OCI-LY7 (cell line): ENCODE results near the gene ACTR3.
A peak's percentile ranks its signal among the peaks of the same experiment; 100 is the strongest.

Experiments used
- EZH2phosphoT487 ChIP-seq: fragments of 200-600 bp; sonication (generic); IDR thresholded peaks from 2 replicates; pipeline ENCODE4 v1.6.1; 2018; ENCODE audit warnings: low read depth, borderline replicate concordance, mild to moderate bottlenecking, mixed run types, antibody characterized with exemption, low read length, moderate library complexity, mixed read lengths
- TF ChIP-seq, protein P1 (sequence below): fragments of 200-600 bp; sonication (generic); conservative IDR thresholded peaks from 2 replicates; pipeline ENCODE4 v1.5.1; 2014; ENCODE audit warnings: mild to moderate bottlenecking, antibody characterized with exemption, low read length, moderate library complexity, mixed read lengths

- TF ChIP-seq, protein P1, sequence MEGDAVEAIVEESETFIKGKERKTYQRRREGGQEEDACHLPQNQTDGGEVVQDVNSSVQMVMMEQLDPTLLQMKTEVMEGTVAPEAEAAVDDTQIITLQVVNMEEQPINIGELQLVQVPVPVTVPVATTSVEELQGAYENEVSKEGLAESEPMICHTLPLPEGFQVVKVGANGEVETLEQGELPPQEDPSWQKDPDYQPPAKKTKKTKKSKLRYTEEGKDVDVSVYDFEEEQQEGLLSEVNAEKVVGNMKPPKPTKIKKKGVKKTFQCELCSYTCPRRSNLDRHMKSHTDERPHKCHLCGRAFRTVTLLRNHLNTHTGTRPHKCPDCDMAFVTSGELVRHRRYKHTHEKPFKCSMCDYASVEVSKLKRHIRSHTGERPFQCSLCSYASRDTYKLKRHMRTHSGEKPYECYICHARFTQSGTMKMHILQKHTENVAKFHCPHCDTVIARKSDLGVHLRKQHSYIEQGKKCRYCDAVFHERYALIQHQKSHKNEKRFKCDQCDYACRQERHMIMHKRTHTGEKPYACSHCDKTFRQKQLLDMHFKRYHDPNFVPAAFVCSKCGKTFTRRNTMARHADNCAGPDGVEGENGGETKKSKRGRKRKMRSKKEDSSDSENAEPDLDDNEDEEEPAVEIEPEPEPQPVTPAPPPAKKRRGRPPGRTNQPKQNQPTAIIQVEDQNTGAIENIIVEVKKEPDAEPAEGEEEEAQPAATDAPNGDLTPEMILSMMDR = peak; percentile 49
- TF ChIP-seq EZH2phosphoT487 = no peak
These were observed 88.0 kb downstream of the ACTR3 start for GRCh38 chr2:113977660-113978523.
